HG02852 (cell line): Measurements from ENCODE around the gene PCNX3.
A peak's percentile ranks its signal among the peaks of the same experiment; 100 is the strongest.

ENCODE experiments used
- ATAC-seq: cut with Tn5 transposase; IDR thresholded peaks from one replicate; pipeline ENCODE4 v1.9.1; 2021; ENCODE audit warnings: mild to moderate bottlenecking, moderate library complexity; ENCODE audit not compliant: unreplicated experiment

Gene PCNX3

DNA sequence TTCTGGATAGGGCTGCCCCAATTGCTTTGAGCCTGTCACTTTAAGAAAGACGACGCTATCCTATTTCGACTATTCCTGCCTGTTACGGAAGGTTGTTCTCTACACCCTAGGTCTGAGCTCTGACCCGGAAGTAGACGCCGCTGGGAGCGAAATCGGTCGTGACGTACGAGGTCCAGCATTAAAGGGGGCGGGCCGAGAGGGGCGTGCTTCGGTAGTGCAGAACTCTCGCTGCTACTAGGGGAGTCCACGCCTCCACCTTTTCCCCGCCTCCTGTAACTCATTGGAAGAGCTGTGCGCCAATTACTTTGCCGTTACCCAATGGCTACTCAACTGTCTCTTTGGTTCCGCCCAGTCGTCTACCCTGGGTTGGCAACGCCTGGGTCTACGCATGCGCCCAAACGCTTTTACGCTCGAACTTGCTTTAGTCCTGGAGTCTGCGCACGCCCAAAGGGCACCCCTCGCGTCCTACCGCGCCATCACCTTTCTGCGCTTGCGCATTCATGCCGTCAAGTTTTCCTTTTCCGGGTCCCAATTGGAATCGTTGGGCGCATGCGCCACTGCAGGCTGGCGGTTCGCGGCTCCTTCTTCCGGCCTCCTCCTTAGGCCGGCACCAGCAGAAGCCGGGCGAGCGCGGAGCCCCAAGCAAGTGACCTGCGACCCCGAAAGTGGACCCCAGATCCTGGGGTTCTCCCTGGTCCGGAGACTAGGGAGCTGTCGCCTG, at the start of gene PCNX3:
Gene PCNX3 (plus strand): TSS at position 548 of the 721 bp plus-strand sequence. CDS start 536 bp downstream, outside the sequence.
- peak; percentile 81 for ATAC-seq

DNA sequence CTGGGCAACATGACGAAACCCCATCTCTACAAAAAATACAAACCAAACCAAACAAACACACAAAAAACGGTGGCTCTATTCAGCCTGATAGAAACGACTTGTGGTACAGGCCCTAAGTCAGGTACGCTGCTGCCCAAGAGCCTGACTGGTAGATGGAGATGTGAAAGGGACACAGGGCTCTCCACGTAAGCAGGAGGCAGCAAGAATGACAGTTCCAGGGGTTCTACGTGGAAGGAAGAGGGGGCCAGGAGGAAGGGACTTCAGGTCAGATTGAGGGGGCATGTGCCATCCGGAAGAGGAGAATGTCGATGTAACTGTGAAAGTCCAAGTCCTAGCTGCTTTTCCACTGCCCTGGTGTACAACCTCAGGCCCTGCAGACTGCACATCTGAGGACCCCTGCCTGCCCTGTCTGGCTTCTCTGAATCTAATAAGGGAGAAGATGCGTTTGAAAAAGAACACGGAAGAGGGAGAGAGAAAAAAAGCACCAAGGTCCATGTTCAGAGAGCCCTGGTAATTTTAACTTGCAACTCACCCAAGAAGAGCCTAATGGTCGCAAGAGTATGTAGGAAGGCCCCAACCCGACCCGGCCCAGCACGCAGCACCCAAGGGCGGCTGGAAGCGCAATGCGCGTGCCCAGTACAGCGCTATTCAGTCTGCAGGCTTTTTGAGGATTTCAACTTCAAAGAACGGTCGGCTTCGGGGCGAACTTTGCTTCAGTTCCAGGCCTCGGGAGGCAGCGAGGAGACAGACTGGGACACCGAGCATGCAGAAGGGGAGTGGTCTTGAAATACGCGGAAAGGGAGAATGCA, 46.2 kb upstream of the PCNX3 start:
- peak; percentile 6 for ATAC-seq

DNA sequence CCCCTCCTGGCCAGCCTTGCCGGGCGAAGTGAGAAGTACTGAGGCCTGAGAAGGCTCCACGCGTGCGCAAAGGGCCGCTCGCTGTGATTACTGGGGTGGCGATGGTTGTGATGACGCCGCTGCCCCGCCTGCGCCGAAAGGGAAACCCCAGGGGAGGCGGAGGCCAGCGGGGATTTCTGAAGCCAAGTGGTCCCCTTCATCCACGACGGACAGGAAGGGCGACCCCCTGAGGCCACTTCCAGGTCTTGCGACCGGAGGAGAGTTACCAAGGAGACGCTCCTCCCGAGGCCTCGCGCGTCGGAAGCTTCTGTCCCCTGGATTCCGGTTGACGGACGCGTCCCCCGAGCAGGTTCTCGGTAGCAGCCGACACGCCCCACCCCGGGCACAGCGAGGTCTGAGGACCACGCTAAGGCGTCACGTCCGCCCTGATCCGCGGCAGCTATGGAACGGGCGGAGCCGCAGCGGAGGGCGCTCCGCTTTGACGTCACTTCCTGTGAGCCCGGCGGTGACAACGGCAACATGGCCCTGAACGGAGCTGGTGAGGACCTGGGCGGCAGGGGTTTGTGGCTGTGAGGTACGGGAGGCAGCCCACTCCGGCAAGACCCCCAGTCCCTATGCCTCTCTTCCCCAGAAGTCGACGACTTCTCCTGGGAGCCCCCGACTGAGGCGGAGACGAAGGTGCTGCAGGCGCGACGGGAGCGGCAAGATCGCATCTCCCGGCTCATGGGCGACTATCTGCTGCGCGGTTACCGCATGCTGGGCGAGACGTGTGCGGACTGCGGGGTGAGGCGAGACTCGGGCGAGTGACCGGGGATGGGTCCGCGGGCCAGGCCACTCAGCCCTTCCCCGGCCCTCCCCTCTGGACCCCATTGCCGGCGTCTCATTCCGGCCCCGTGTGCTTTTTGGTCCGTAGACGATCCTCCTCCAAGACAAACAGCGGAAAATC, 45.3 kb upstream of the PCNX3 start, which contains the start of gene ZNRD2:
Gene ZNRD2 (plus strand): TSS at position 505 of the 946 bp plus-strand sequence. CDS start 15 bp downstream, at position 520.
- peak; percentile 63 for ATAC-seq

DNA sequence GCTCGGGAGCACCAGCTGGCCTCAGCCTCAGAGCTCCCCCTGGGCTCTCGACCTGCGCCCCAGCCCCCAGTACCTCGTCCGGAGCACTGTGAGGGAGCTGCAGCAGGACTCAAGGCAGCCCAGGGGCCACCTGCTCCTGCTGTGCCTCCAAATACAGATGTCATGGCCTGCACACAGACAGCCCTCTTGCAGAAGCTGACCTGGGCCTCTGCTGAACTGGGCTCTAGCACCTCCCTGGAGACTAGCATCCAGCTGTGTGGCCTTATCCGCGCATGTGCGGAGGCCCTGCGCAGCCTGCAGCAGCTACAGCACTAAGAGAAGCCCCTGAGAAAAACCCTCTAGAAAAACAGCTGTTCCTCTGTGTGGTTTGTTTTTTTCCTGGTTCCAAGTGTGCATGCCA, 44.2 kb upstream of the PCNX3 start:
- ATAC-seq: no peak

DNA sequence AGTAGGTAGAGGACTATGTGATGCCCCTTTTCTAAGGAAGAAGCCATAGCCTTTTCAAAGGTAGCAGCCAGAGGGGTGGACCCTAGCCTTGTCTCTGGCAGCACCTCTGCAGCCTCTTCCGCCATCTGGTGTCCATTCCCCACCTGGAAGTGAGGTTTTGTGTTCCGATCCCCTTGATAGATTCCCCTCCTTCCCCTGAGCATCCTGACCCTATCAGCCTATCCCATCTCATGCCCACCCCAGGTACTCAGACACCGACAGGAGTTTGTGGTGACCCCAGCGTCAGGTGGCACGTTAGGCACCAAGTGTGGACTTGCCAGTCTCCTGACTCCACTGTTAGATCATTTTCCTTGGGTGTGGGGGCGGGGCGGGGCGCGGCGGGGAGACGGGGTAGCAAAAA, 43.6 kb upstream of the PCNX3 start:
- no peak for ATAC-seq

DNA sequence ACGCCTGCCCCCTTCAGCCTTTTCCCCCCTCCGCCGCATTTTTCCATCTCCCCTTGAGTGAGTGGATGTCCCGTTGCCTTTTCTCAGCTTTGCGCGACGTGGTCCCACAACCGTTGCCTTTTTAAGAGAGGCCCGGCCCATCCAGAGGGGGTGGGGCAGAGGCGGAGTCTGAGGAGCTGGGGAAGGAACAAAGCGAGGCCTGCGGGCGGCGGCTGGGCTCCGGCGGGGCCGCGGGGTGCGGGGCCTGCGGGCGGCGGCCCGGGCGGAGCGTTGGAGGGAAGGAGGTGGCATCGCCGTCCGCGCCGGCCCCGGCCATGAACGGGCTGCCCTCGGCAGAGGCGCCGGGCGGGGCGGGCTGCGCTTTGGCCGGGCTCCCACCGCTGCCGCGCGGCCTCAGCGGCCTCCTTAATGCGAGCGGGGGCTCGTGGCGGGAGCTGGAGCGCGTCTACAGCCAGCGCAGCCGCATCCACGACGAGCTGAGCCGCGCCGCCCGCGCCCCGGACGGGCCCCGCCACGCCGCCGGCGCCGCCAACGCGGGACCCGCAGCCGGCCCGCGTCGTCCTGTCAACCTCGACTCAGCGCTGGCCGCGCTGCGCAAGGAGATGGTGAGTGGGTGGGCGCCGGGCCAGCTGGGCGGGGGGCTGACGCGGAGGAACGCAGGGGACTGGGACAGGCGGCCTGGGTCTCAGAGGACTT, 43.1 kb upstream of the PCNX3 start, which contains the start of gene FAM89B:
Gene FAM89B (plus strand): TSS at position 183 of the 696 bp plus-strand sequence. CDS start 132 bp downstream, at position 315.
- no peak for ATAC-seq

DNA sequence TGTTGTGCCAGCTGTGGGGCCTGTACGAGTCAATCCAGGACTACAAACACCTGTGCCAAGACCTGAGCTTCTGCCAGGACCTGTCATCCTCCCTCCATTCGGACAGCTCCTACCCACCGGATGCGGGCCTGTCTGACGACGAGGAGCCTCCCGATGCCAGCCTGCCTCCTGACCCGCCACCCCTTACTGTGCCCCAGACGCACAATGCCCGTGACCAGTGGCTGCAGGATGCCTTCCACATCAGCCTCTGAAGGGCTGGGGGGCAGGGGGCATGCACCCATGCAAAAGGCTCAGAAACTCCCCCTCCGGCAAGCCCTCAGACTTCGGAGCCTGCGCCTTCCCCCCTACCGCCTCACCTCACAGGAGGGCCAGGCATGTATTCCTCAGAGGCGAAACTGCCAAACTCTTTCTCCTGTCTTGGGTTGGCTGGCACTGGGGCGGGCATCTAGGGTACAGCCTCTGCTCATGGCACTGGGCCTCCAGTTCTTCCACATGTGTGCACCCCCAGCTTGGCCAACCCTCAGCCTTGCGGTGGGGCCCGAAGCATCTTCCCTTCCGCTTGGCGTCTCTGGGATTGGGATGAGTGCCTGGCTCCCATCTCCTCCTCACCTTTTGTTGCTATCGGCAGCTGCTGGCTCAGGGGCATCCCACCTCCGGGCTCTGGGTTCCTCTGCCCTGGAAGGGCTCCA, 42.0 kb upstream of the PCNX3 start:
- ATAC-seq: no peak

DNA sequence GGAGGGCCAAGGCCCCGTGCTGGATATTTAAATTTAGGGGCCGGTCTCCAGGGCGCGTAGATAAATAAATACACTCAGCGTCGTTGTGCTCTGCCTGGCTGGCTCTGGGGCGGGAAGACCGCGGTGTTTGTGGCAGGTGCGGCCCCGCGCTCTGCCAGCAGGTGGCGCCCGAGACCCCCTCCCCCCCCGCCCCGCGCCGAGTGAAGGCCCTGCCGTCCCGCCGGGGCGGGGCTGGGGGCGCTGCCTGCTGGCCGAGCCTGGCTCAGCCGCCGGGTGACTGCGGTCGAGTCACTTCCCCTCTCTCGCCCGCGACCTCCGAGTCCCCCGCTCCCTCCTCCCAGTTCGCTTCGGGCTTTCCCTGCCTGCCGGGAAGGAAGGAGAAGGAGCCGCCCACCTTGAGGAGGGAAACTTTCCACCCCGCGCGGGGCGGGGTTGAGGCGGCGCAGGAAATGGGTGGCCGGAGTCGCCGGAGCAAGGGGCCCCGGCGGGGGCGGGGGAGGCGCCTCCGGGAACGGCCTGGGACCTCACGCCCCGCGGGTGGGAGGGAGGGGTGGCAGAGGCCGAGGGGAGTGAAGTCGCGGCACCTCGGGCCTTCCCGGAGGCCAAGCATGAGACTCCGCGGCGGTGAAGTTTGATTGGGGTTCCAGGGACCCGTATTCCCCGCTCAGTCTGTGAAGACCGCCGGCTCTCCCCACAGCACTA, 41.3 kb upstream of the PCNX3 start:
- ATAC-seq: peak; percentile 23

DNA sequence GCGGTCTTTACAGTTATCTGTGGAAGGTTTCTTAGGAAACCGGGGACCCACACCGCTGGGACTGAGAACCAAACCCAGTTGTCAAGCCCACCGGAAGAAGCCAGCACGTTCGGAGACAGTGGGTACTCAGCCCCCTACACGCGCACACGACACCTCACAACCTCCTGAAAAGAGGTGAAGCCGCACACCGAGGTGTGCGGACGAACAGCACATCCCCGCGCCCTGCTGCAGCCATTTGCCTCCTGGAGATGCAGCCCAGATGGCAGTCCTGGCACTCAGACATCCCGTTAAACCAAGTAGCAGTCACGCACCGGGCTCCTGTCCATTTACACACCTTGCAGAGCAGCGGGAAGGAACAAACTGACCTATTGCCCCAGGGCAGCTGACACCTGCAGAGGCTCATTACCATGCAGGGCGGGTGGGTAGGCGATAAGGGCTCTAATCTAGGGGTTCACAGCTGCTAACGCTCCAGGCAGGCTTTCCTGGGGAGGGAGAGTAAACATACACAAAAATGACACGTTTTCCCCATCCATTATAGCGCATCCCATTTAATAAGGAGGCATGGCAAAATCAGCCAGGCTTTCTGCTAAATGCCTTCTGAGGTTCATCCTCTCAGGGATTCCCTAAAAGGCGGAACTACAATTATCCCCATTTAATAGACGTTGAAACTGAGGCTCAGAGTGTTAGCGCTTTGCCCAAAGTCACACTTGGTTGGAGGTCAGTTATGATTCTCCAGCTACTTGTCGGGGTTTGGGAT, 40.6 kb upstream of the PCNX3 start:
- no peak for ATAC-seq

DNA sequence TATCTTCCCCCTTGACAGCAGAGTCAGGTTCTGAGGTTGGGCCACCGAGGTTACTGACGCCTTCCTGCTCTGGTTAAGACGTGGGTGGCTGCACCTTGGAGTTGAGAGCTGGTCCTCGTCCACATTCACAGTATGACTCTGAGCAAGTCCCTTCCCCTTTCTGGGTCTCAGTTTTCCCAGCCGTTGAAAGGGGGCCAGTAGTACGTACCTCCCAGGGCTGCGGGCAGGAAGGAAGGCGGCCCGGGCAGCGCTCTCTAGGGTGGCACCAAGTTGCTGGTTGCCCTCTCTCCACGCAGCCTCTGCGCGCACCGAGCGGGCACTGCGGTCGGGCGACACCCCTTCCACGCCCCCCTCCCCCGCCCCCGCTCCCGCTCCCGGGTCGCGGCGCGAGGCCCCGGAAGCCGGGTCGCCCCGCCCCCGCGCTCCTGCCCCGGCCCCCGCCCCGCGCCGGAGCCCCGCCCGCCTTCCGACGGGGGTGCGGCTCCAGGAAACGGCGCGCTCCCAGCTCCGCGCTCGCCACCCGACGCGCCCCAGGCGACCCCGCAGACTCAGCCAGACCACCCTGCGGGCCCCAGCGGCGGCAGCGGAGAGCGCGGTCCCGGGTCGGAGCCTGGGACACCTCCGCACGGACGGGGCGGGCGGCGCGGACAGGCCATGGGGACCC, 39.9 kb upstream of the PCNX3 start, which contains the start of gene EHBP1L1:
Gene EHBP1L1 (plus strand): TSS at position 486 of the 664 bp plus-strand sequence. CDS start 250 bp downstream, outside the sequence.
- peak; percentile 27 for ATAC-seq

DNA sequence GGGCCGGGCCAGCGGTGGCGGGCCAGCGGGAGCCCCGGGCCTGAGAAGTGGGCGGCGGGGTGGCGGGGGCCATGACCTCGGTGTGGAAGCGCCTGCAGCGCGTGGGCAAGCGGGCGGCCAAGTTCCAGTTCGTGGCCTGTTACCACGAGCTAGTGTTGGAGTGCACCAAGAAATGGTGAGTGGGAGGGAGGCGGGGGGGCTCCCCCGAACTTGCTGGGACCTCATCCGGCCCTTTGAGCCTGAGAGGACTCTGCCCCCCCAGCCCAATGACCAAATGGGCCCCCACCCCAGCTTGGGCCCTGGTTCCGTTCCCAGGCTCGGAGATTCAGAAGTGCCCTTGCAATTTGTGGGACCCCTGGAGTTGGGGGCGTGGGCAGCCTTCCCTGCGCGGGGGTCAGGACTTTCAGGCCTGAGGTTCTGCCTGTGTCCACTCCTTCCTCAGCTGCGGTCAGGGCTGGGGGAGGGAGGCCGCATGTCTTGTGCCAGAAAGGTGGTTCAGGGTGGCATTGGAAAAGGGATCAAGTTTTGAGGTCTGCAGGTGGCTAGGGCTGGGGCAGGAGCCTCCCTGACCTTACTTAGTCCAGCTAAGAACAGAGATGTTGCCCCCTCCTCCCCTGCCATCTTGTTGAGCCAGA, 39.2 kb upstream of the PCNX3 start:
- no peak for ATAC-seq

DNA sequence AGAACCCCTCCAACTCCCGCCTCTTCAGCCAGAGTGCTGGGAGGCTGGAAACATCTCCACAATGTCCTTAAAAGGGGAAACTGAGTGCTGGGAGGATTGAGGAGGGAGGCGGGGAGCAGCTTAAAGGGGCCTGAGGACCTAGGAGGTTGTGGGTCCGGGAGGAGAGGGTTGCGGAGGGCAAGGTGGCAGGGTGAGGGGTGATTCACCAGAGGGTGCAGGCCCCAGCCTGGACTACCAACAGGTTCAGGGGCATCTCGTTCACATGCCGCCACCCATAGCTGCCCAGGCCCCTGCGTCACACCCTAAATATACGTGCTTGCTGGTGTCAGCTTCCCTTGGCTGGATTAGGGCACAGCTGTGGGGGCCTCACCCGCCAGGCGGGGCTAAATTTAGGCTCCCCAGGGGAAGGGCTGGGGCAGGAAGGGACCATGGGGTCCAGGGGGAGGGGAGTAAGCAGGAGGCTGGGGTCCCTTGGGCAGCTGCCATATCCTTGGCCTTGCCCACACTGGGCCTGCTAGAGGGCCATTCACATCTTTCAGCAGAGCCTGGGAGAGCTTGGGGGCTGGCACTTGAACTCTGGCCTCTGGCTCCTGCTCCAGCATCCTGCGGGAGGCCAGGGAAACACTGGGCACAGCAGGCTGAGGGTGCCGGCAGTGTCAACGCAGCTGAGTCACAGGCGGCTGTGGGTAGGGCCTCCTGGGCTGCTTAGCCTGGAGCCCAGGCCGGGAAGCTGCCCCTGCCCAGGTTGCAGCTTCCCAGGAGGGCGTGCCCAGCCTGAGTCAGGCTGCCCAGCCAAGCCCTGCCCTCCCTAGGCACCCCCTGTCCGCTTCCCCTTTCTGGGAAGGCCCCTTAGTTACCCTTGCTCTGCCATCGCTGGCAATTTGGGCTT, 38.5 kb upstream of the PCNX3 start:
- ATAC-seq: no peak

DNA sequence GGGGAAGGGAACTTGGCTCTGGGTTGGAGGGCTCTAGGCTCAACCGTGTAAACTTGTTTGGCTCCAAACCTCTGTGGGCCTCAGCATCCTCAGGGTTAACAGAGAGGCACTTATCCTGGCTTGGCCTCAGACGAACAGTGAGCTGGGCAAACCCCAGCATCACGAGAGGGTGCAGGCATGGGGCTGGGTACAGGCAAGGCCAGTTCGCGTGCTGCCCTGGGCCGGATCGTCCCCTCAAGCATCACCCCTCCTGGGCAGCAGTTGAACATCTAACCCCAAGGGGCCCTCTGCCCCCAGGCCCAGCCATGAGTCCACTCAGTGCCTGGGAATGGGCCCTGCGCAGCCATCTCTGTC, 37.8 kb upstream of the PCNX3 start:
- ATAC-seq: no peak

DNA sequence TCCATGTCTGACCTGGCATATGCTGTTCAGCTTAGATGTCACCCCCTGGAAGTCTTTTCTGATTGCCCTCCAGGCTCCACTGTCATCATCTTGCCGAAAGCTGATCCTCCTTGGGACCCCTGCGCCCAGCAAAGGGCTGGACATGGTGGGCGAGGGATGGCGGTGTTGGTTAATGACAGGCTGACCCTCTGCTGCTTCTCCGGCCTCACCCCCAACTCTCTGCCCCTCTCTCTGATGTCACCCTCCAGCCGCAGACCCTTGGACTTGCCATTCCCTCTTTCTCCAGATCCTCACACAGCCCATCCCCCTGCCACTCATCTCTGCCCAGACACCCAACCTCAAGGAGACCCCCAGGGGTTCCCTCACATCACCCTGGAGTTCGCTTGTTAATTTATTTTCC, 37.4 kb upstream of the PCNX3 start:
- no peak for ATAC-seq

DNA sequence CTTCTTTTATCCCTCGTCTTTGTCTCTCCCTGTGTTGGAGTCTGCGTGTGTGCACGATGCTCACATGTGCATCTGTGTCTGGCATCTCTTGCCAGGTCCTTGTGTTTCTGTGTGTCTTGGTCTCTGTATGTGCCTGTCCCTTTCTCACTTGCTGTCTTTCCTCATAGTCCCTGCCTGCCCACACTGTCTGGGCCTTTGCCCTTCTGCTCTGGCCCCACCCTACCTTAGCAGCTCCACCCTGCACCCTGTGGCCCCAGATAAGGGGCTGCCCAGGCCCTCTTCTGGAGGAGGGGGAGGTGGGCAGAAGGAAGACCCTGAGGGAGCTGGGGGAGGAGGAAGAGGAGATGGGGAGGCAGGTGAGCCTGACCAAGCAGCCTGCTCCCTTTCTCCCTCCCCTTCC, 36.9 kb upstream of the PCNX3 start:
- ATAC-seq: no peak

DNA sequence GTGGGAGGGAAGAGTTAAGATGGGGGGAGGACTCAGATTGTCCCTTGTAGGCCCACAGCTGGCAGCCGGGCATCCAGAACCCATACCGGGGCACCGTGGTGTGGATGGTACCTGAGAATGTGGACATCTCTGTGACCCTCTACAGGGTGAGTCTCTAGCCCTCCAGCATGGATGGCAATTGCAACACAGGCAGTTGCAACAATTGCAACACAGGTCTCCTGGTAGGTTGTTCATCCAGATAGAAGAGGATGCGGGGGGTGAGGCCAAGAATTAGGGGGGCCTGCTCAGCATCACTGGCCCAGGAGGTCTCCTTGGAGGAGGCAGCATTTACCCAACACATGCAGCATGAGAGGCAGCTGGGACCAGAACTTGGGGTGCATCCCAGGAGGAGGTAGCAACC, 36.3 kb upstream of the PCNX3 start:
- ATAC-seq: no peak
